Activated CD4-positive, alpha-beta T cell treated with anti-CD3 and anti-CD28 coated beads for 1 hour (primary cell): ENCODE measurements around the gene RALGPS1.

Experiments used
- DNase-seq: peaks from one replicate; pipeline ENCODE4 v3.0.0-alpha.2; 2020

Gene RALGPS1

GRCh38 chr9:127269449-127269848, 354.9 kb downstream of the RALGPS1 start:
- no peak for DNase-seq
